D341Med (cell line): ENCODE results near the gene ARL13A.
"Not testable (repeated sequence)": the region's sequence is repeated elsewhere in the genome, so short reads cannot be mapped to it uniquely, and the experiment has no call there.

Experiments used
- DNase-seq: peaks from one replicate; pipeline ENCODE4 v3.0.0; 2012; ENCODE audit warnings: low spot score

ARL13A gene

GRCh38 chrX:100969408-100969807, at the start of gene ARL13A:
Gene ARL13A, plus strand, starts transcription at chrX:100969708. Its CDS starts 3,982 bp downstream, at chrX:100973690.
- DNase-seq, result no peak

- DNase-seq, result no peak
Measured at GRCh38 chrX:100924375-100924774, 45.1 kb upstream of the ARL13A start.

GRCh38 chrX:100926453-100926852, 43.1 kb upstream of the ARL13A start:
- no peak for DNase-seq

GRCh38 chrX:100928660-100929613, 40.6 kb upstream of the ARL13A start, which contains the start of gene XKRX:
Gene XKRX, minus strand, starts transcription at chrX:100928917. Its CDS starts 613 bp downstream, at chrX:100928304.
- DNase-seq, result peak; percentile 33

GRCh38 chrX:100931218-100931924, 38.1 kb upstream of the ARL13A start:
- no peak for DNase-seq

- no peak for DNase-seq
Measured at GRCh38 chrX:100931925-100932285, 37.6 kb upstream of the ARL13A start.

GRCh38 chrX:100935767-100936166, 33.7 kb upstream of the ARL13A start:
- DNase-seq, result no peak

GRCh38 chrX:100939333-100939732, 30.2 kb upstream of the ARL13A start:
- DNase-seq, result no peak

GRCh38 chrX:100944601-100945000, 24.9 kb upstream of the ARL13A start:
- no peak for DNase-seq

- no peak for DNase-seq
Measured at GRCh38 chrX:100946299-100946927, 23.1 kb upstream of the ARL13A start.

- DNase-seq, result no peak
Measured at GRCh38 chrX:100948557-100948956, 21.0 kb upstream of the ARL13A start.

- no peak for DNase-seq
Measured at GRCh38 chrX:100962811-100963210, 6.7 kb upstream of the ARL13A start.

GRCh38 chrX:100964362-100964761, 5.1 kb upstream of the ARL13A start:
- no peak for DNase-seq

- no peak for DNase-seq
Measured at GRCh38 chrX:100969936-100970335, 428 bp downstream of the ARL13A start.

GRCh38 chrX:100973411-100973810, 3.9 kb downstream of the ARL13A start:
- no peak for DNase-seq

- DNase-seq, result no peak
Measured at GRCh38 chrX:100975212-100975611, 5.7 kb downstream of the ARL13A start.

GRCh38 chrX:100976211-100976610, 6.7 kb downstream of the ARL13A start:
- no peak for DNase-seq

GRCh38 chrX:100979881-100980607, 10.5 kb downstream of the ARL13A start:
- DNase-seq, result no peak

- DNase-seq, result no peak
Measured at GRCh38 chrX:100980608-100981497, 11.3 kb downstream of the ARL13A start.

GRCh38 chrX:100981498-100981845, 12.0 kb downstream of the ARL13A start:
- DNase-seq, result not testable (repeated sequence)

GRCh38 chrX:100984818-100985217, 15.3 kb downstream of the ARL13A start:
- no peak for DNase-seq
